HG03064 (cell line): ENCODE measurements around the gene FAM53B.
"Not testable (repeated sequence)": the region's sequence is repeated elsewhere in the genome, so short reads cannot be mapped to it uniquely, and the experiment has no call there.

Experiments
- ATAC-seq: cut with Tn5 transposase; IDR thresholded peaks from one replicate; pipeline ENCODE4 v1.9.1; 2021; ENCODE audit warnings: low read depth; ENCODE audit not compliant: unreplicated experiment

Gene FAM53B

DNA sequence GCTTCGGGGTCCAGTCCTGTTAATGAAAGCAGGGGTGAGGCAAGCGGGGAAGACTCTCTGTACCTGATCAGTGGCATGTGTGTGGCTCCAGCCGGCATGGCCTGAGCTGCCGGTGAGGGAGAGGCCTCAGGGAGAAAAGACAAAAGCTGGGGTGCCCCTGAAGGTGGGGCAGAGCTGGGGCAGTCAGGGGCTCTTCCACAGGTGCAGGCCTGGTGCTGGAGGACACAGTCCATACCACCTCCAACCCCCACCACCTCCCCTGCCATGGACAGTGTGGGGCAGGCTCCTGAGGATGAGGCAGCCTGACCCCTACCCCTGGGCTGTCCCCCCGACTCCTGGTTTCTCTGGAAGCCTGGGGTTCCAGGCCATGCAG lies 153.1 kb downstream of the FAM53B start:
- ATAC-seq, result no peak

DNA sequence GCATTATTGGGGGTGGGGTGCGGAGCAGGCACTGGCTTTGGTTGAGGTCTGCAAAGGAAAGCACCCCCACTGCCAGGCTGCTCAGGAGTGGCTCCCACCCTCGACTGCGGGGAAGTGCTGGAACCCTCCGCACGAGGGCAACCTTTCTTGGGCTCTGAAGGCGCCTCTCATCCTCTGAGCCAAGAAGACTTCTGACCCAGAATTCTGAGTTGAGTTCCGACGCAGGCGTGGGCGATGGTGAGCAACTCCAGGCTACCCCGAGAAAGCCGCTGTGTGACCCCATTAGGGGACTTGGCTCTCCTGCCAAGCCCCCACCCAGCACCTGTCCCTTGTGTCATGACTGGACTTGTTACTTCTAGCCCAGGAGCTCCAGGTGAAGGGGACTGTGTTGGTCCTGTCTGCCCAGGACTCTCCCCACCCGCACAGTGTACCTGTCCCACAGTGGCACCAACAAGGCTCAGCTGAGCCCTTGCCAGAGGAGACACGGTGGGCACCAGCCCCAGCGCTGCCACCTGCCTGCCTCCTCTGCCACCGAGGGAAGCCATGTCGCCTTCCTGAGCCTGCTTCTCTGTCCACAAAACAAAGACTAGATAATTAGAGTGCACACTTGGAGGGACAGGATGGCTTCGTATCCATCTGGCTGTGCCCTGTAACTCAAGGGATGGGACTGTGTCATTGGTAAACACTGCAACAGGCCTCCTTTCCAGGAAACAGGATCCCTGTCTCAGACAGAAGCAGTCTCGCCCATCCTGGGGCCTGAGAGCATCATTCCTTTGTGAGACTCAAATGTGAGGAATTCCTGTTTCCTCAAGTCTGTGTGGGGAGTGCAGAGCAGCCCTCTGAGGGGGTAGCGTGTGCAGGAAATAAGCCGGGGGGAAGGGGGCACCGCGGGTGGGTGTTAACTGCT lies 153.7 kb downstream of the FAM53B start:
- ATAC-seq, result no peak

DNA sequence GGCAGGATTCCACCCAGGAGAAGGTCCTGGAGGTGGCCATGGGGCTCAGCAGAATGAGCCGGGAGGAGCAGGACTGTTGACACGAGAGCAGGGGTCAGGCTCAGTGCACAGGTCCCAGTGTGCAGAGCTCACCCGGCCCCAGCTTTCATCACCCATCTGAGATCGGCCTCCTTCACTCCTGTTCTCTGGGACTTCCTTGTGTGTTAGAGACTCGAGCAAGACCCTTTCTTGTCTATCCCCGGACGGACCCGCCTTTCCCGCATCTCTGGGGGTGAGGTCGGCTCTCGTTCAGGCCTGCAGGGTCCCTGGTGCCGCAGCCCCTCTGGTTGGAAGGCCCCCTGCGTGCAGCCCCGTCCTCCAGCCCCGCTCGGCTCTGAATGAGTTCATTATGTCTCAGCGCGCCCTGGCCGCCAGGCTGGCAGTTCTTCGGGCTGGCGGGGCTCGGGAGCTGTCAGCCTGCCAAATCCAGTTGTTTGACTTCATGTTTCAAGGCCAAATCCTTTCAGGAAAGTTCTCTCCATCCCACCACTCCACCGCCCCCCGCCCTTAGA lies 154.6 kb downstream of the FAM53B start:
- no peak for ATAC-seq

DNA sequence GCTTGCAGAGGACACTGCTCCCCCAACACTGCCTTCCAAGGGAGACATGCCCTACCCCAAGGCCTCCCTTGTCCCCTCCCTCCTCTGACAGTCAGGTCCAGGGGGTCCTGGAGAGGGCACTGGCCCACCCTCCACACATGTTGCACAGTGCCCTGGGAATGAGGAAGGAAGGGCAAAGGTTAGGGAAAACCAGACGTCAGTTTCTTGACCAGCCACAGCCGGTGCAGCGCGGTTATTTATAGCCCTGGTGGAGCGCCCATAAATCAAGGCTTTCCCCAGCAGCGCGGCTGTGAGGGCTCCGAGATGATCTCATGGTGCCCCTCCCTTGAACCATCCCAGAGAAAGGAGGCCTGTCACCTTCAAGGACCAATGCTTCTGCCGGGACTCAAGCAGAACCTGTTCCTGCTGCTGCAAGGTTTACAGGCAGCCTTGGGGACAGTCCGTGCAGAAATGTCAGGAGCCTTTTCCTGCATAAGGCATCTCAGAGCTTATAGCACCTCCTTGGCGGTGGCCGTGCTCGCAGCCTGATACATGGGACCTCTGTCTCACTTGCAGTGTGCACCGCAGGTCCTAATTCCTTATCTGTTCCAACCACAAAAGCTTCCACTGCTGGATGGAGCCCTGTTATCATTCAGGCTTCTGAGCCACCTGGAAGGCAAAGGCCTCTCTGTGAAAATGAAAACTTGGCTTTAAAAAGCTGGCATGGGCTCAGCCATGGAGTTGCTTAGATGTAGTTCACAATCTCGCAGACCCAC lies 155.3 kb downstream of the FAM53B start:
- no peak for ATAC-seq

DNA sequence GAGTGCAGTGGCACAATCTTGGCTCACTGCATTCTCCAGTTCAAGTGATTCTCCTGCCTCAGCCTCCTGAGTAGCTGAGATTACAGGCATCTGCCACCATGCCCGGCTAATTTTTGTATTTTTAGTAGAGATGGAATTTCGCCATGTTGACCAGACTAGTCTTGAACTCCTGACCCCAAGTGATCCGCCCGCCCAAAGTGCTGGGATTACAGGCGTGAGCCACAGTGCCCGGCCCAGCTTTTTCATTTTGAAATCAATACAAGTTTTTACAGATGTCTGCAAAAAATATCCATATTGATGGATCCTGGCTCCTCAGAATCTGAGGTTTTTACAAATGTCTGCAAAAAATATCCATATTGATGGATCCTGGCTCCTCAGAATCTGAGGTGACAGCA lies 155.8 kb downstream of the FAM53B start:
- ATAC-seq, result not testable (repeated sequence)

DNA sequence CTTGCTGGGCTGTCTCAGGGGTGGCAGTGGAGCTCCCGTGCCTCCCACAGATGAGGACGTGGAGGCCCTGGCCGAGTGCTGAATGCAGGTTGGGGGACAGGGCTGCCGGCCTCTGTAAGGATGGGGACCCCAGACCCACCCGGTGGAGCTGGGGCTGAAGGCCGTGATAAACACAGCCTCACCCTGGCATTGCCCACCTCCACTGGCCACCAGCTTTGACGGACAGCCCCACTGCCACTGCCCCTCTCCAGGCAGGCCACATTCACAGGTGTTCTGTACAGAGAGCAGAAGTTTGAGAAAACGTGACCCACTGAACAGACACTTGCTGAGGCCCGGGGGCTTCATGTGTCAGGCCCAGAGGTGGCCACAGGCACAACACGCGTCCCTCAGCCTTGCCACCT lies 156.4 kb downstream of the FAM53B start:
- no peak for ATAC-seq

DNA sequence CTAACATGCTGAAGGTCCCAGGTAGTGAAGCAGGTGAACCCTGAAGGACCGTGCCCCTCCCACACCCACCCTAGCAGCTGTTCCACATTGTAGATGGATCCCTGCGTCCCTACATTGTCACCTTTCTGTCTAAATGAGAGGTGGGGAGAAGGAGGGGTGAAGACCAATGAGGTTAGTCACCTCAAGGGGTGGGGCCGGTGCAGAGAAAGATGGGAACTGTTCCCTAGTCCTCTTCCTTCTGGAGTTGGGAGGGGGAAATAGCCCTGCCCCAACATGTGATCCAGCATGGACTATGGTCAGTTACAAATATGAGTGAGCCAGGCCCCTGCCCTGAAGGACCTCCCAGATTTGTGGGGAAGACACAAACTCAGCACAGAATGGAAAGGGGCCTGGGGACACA lies 158.0 kb downstream of the FAM53B start:
- ATAC-seq, result no peak

DNA sequence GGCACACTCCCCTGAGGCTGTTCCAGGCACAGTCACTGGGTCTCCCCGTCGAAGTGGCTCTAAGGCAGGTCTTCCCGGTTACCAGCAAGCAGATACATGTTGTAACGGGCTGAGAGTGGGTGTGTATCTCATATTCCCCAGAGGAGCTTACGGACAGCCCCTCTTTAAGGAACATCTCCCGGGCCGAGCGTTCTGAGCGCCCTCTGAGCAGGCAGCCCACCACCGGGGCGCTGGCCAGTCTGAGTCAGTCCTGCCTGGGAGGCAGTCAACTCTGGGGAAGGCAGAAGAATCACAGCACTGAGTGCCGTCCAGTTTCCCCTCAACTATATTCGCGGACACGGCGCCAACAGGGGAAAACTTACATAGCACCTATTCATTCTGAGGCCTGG lies 165.2 kb downstream of the FAM53B start:
- no peak for ATAC-seq

DNA sequence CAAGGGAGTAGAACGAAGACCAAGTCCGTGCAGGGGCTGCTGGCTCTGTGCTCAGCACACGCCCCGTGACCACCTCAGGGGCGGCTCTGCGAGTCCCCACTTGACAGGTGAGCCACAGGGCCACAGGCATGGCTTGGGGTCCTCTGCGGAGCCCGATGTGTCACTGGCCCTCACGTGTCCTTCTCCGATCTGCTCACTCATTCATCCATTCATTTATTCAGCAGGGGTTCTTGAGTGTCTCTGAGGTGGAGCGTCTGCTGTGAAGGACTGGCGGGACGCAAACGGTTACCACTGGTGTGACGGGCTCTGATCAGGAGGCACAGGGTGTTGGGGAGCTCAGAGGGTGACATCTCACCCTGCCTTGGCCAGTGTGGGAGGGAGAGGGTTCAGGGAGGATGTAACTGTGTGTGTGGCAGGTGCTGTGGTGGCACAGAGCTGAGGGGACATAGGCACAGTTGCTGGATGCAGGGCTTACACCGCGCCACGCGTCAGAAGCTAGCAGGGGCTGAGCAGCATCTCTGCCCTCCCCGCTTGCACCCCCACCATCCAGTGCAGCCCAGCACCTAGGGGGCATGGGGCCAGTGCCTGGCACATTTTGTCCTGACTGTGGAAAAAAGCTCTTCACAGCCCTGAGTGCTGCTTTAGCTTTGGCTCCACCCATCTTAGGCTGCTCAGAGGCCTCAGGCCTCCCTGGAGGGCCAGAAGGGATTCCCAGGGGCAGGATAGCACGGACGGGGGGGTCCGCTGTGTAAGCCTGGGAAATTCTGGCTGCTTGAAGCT lies 165.8 kb downstream of the FAM53B start:
- no peak for ATAC-seq

DNA sequence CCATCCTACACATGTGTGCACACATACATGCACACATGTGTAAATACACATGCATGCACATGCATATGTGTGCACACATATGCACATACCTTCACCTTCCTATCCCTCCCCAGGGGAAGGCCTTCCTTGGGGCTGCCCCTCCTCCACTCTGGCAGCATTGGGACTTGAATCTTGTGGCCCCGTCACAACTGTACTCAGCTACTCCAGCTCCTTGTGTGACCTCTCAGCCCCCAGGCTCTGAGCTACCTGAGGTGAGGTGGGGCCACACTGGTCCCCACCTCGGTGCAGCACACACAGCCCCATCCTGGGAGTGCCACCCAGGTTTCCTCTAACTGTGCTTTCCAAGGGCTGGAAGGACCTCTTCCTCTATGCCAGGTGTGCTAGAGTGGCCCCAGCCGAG lies 166.5 kb downstream of the FAM53B start:
- ATAC-seq, result no peak

DNA sequence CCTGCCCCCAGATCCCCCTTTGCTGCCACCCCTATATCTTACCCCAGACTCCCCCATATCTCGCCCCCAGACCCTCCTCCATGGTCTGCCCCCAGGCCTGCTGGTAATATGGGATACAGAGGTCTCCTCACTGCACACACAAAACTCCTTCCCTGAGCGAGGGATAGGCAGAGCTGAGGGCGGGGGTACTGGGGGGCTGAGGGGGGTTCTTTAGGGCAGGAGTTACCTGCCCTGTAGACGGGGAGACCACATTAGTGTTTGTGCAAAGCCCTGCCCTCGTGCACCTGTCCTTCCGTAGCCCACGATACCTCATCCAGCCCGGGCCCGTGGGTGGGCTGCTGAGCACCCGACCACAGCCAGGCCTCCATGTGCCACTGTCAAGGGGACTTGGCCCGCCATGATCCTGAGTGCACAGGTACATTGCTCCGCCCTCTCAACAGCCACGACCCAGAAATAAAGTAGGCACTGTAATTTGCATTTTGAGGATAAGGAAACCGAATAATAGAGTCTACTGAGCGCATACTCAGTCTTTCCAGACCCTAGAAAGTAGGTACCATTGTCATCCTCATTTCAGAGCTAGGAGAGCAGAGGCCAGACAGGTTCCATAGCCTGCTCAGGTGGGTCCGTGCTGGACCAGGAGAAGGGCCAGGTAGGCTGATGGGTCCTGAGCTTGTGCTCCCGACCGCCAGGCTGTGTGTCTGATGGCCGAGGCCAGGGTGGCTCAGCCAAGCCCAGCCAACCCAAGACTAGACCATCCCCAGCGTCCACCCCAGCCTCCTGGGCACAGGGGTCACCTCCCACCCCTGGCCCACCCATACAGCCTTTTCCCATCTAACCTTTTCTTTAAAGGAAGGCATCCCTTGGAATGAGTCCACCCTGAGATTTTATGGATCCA lies 167.4 kb downstream of the FAM53B start:
- ATAC-seq, result no peak

DNA sequence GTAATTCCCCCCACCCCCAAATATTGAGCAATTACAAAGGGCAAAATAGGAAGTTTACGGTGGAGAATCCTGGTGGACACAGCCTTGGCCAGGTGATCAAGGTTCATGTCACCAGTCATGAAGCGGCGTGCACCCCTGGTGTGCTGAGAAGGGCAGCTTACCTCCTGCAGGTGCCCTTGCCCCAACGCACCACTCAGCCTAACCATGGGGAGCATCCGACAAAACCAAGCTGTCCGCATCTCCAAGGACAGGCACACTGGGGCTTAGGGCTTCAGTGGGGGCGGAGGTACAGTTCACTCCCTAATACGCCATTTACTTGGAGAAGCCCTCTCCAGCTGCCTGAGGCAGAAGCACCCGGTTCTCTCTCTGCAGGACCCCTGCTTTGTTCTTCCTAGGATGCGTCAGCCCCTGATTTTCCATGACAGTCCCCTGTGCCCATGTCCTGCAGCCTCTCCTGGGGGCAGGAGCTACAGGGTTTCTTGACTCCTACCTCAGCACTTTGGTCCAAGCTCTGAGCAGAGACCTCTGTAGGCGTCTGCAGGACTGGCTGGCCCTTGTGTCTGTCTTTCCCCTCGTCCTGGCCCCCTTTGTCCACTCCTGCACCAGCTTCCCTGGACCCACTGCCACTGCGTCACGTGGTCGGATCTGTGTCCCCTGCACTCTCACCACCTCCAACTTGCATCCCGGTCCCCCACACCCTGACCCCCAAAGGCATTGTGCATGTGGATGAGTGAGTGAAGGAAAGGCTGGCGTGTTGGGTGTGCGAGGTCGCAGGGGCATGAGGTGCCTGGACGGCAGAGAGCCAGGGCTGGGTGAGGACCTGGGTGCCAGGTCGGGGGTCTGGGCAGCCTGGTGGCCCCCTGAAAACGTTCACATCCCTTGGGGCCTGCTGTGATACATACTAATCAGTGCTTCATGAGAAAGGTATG lies 168.8 kb downstream of the FAM53B start:
- no peak for ATAC-seq

DNA sequence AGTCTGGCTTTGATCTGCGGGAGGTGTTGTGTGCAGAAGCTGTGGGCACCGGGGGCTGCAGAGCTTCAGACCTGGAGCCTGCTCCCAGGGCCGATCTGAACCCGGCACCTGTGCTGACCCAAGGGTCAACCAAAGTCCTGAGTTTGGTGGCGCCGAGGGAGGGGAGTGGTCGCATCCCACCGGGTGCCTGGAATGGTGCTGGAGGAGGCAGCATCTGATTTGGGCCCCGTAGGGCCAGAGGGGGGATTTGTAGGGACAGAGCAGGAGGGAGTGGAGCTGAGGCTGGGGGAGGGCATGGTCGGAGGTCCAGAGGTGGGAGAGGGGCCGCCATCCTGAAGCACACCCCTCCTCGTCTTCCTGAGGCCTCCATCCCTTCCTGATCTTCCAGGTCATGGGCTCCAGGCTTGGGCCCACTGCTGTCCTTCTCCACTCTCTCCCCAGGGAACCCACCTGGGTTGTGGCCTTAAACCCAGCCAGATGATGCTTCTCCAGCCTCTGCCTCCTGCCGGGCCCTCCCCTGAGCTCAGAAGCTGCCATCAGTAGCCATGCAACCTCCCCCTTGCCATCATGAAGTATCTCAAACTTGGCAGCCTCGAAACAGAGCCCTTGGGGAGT lies 169.6 kb downstream of the FAM53B start:
- ATAC-seq, result no peak

DNA sequence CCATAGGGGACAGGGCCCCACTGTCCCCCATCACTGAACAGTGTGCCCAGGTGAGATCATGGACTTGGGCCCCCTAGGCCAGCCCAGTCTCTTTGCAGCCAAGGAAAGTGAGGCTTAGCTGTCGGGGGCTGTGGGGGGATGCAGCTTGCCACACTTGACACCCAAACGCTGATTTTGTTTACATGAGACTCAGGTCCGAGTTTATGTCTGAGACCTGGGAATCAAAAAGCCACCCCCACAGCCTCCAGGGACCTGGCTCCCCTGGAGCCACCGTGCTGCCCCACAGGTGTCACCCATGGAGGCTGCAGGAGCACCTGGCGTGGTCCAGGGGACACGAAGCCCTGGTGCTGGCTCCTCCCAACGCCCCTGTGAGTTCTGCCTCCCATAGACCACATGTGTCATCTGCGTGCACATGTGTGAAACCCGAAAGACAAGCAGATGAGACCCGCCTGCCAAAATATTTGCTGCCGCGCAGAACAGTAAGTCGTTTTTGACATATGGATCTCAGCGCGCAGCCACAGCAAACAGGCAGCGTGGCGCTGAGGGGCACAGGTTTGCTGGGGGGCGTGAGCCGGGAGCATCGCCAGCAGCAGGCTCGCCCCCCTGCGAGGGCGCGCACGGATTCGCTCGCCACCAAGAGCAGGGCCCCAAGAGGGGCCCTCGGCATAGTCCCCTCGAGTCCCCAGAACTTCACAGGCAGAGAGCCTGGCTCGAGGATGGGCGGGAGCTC lies 170.3 kb downstream of the FAM53B start:
- no peak for ATAC-seq

DNA sequence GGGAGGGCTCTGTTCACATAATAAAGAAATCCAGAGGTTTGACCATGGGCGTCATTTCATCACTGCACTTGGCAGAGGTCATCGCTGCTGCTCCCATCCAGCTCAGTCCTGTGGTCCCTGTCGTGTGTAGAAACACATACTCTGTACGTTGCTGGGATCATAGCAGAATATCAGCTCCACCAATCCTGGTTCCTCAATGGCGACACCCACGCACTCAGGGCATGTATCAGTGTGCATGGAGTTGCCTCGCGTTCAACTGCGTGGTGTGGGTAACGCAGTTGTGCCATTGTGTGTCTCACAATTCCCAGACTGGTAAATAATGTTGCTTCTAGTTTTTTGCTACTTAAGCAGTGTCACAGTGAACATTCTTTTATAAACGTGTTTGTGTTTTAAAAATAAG lies 171.4 kb downstream of the FAM53B start:
- ATAC-seq, result no peak

DNA sequence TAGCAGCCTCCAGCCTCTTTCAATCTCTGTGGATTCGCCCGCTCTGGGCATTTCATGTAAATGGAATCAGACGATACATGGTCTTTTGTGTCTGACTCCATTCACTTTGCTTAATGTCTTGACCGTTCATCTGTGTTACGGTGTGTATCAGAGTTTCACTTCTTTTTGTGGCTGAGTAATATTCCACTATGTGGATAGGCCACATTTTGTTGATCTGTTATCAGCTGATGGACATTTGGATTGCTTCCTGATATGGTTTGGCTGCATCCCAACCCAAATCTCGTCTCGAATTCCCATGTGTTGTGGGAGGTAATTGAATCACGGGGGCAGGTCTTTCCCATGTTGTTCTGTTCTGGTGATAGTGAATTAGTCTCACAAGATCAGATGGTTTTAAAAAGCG lies 173.5 kb downstream of the FAM53B start:
- ATAC-seq, result no peak

DNA sequence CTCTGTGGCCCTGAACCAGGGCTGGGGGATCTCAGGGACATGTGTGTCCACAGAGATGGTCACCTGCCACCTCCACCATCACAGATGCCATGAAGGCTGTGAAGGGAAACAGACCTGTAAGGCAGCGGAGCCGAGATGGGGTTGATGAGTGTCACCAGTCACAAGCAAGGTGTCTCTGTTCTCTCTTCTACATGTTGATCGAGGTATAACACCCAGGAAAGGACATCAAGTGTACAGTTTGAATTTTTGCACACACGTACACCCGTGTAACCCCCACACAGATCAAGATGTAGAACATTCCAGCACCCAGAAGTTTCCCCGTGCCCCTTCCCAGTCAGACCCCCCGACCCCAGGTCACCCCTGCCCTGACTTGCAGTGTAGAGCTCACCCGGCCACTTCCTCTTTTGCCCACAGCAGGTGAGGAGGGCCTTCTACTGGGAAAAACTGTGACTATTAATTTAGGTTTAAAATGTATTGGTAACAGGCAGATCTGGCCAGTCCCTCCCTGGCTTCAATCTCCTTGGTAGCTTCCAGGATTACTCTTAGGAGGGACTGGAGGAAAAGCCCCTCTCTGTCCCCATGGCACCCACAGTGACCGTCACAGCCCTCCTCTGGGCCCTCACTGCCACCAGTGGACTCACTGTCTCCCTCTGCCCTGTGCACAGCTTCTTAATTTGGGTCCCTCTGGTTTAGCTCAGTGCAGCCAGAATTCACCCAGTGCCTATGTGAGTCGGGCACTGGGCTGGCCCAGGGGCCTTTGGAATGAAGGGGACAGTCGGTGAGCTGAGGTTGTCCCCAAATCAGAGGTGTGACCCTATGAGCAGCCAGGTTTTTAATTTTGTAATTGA lies 174.3 kb downstream of the FAM53B start:
- no peak for ATAC-seq
